HCT116 (cell line): ENCODE data around the gene GNG4. TPM values are rescaled to one million over a fixed set of nuclear protein-coding genes. Genes with fewer than 3 reads are reported as not detected.

Experiments used
- ATAC-seq: fragments of 200-7000 bp; cut with Tn5 transposase; 2 replicates; pipeline ENCODE4 v1.9.1; 2020; ENCODE audit warnings: mild to moderate bottlenecking, moderate library complexity
- BruUV-seq: library from RNA; stranded (reverse); fragments of 400-500 nt; replicated peaks from 2 replicates; lab custom pipeline; 2021; lab: Mats Ljungman, UMichigan
- CTCF ChIA-PET: fragments of 300-600 bp; sonication (Branson Sonifier 250); formaldehyde crosslinking; loops from one replicate; lab custom pipeline; 2021; ENCODE audit warnings: antibody characterized with exemption; lab: Charles Lee
- POLR2A ChIA-PET: fragments of 300-600, 350-600 bp; sonication (Branson Sonifier 250); formaldehyde crosslinking; loops from one replicate; lab custom pipeline; 2021; ENCODE audit warnings: antibody characterized with exemption; lab: Charles Lee
- RAD21 ChIA-PET, 2 experiments: fragments of 300-600 bp; sonication (Branson Sonifier 250); formaldehyde crosslinking; loops; one replicate each; lab custom pipeline; 2023; ENCODE audit warnings: low total read pairs in 2 of 2; ENCODE audit not compliant: uncharacterized antibody in 2 of 2, unreplicated experiment in 2 of 2, low non-redundant PET in 1 of 2; lab: Charles Lee
- DNase-seq: peaks from one replicate; pipeline ENCODE4 v3.0.0-alpha.2; 2010; ENCODE audit warnings: low read depth, low spot score
- H2AFZ ChIP-seq: fragments of 200-600 bp; shearing (Covaris generic), sonication (generic); 2 replicates; pipeline ENCODE4 v1.6.1; 2017; ENCODE audit warnings: low read depth, mixed run types, mixed read lengths, antibody characterized with exemption, low read length; ENCODE audit not compliant: poor library complexity, severe bottlenecking
- H3K27ac ChIP-seq: 2 replicates; pipeline ENCODE4 v1.5.1; 2012; ENCODE audit warnings: low read depth, low read length
- H3K27me3 ChIP-seq: fragments of 200-600 bp; sonication (generic); 2 replicates; pipeline ENCODE4 v1.6.1; 2016; ENCODE audit warnings: mixed run types, low read length, mixed read lengths; ENCODE audit not compliant: insufficient read depth
- H3K36me3 ChIP-seq, 2 experiments: fragments of 200-500 bp in 1 of 2; fragments of 200-600 bp in 1 of 2; sonication (Bioruptor generic) in 1 of 2; sonication (generic) in 1 of 2; 2 replicates each; pipeline versions ENCODE4 v1.5.1 to v1.6.1; 2014 to 2016; ENCODE audit warnings: low read length in 2 of 2, inconsistent platforms in 1 of 2, mixed read lengths in 1 of 2, mixed run types in 1 of 2; ENCODE audit not compliant: insufficient read depth in 2 of 2, control insufficient read depth in 1 of 2
- H3K4me1 ChIP-seq, 2 experiments: fragments of 200-600 bp in 1 of 2; sonication (generic) in 1 of 2; 2 replicates each; pipeline versions ENCODE4 v1.5.1 to v1.6.1; 2012 to 2017; ENCODE audit warnings: low read length in 2 of 2, inconsistent platforms in 1 of 2, mild to moderate bottlenecking in 1 of 2, mixed read lengths in 1 of 2, mixed run types in 1 of 2, moderate library complexity in 1 of 2; ENCODE audit not compliant: insufficient read depth in 2 of 2, control insufficient read depth in 1 of 2
- H3K4me2 ChIP-seq: fragments of 200-600 bp; sonication (generic); 2 replicates; pipeline ENCODE4 v1.6.1; 2017; ENCODE audit warnings: mixed run types, low read length, mixed read lengths
- H3K4me3 ChIP-seq, 2 experiments: fragments of 200-600 bp in 1 of 2; sonication (generic) in 1 of 2; replicated peaks in 1 of 2; 2 replicates each; pipeline ENCODE4 v1.5.1; 2011 to 2016; ENCODE audit warnings: low read length in 2 of 2, control low read depth in 1 of 2, low read depth in 1 of 2, mild to moderate bottlenecking in 1 of 2, mixed read lengths in 1 of 2, mixed run types in 1 of 2
- H3K79me2 ChIP-seq: fragments of 200-600 bp; sonication (generic); 2 replicates; pipeline ENCODE4 v1.6.1; 2017; ENCODE audit warnings: mild to moderate bottlenecking, mixed run types, low read length, moderate library complexity, mixed read lengths; ENCODE audit not compliant: insufficient read depth
- H3K9ac ChIP-seq: fragments of 200-600 bp; sonication (generic); 2 replicates; pipeline ENCODE4 v1.6.1; 2016; ENCODE audit warnings: low read length, mixed read lengths
- H3K9me2 ChIP-seq: fragments of 200-600 bp; sonication (generic), shearing (Covaris generic); 2 replicates; pipeline ENCODE4 v1.6.1; 2017; ENCODE audit warnings: mixed run types, mild to moderate bottlenecking, moderate library complexity; ENCODE audit not compliant: insufficient read depth
- H3K9me3 ChIP-seq, 2 experiments: fragments of 200-500 bp in 1 of 2; fragments of 200-600 bp in 1 of 2; sonication (Bioruptor generic) in 1 of 2; sonication (generic) in 1 of 2; 2 replicates each; pipeline ENCODE4 v1.6.1; 2014 to 2017; ENCODE audit warnings: low read length in 2 of 2, mixed read lengths in 2 of 2, inconsistent platforms in 1 of 2, low read depth in 1 of 2, mild to moderate bottlenecking in 1 of 2, mixed run types in 1 of 2, moderate library complexity in 1 of 2; ENCODE audit not compliant: control insufficient read depth in 1 of 2, insufficient read depth in 1 of 2
- H4K20me1 ChIP-seq: fragments of 200-600 bp; sonication (generic), shearing (Covaris generic); 2 replicates; pipeline ENCODE4 v1.6.1; 2017; ENCODE audit warnings: mixed run types, mild to moderate bottlenecking, moderate library complexity; ENCODE audit not compliant: insufficient read depth
- CEBPB ChIP-seq: IDR thresholded peaks from 2 replicates; pipeline ENCODE4 v1.6.1; 2012; ENCODE audit warnings: low read depth
- EGR1 ChIP-seq: IDR thresholded peaks from 2 replicates; pipeline ENCODE4 v1.6.1; 2012; ENCODE audit warnings: low read depth
- ELF1 ChIP-seq: IDR thresholded peaks from 2 replicates; pipeline ENCODE4 v1.6.1; 2012; ENCODE audit warnings: low read depth, borderline replicate concordance
- EZH2 ChIP-seq: fragments of 200-600 bp; sonication (generic); IDR thresholded peaks from 2 replicates; pipeline ENCODE4 v1.6.1; 2017; ENCODE audit warnings: antibody characterized with exemption, mixed run types
- EZH2phosphoT487 ChIP-seq: fragments of 200-600 bp; IDR thresholded peaks from 2 replicates; pipeline ENCODE4 v1.6.1; 2018; ENCODE audit warnings: antibody characterized with exemption, borderline replicate concordance
- FOSL1 ChIP-seq: IDR thresholded peaks from 2 replicates; pipeline ENCODE4 v1.6.1; 2012; ENCODE audit warnings: low read depth
- JUND ChIP-seq: IDR thresholded peaks from 2 replicates; pipeline ENCODE4 v1.6.1; 2012
- SIN3A ChIP-seq: IDR thresholded peaks from 2 replicates; pipeline ENCODE4 v1.6.1; 2012; ENCODE audit warnings: low read depth
- SP1 ChIP-seq: IDR thresholded peaks from 2 replicates; pipeline ENCODE4 v1.6.1; 2012; ENCODE audit warnings: low read depth
- SRF ChIP-seq: IDR thresholded peaks from 2 replicates; pipeline ENCODE4 v1.6.1; 2012; ENCODE audit warnings: low read depth
- TCF7L2 ChIP-seq: IDR thresholded peaks from 2 replicates; pipeline ENCODE4 v1.7.0; 2011; ENCODE audit warnings: borderline replicate concordance, inconsistent platforms; ENCODE audit not compliant: insufficient read depth, insufficient read length; ENCODE audit errors: extremely low read depth
- YY1 ChIP-seq: IDR thresholded peaks from 2 replicates; pipeline ENCODE4 v1.6.1; 2011; ENCODE audit warnings: low read length, low read depth, moderate library complexity, mild to moderate bottlenecking; ENCODE audit not compliant: insufficient replicate concordance; ENCODE audit errors: extremely low read depth
- ZFX ChIP-seq: fragments of 450-650 bp; IDR thresholded peaks from 2 replicates; pipeline ENCODE4 v1.6.1; 2017
- intact Hi-C: fragments of 100-400 bp; cut with micrococcal nuclease; formaldehyde crosslinking; loops from 2 replicates; pipeline ENCODE4 v1.10.0; 2022
- total RNA-seq: library from RNA; stranded (reverse); gene quantifications from one replicate; pipeline ENCODE4 v1.2.1, GENCODE V29; 2021; ENCODE audit not compliant: unreplicated experiment
- TF ChIP-seq, protein P1 (sequence below): IDR thresholded peaks from 2 replicates; pipeline ENCODE4 v1.6.1; 2012; ENCODE audit warnings: low read depth
- TF ChIP-seq, protein P2 (sequence below), 3 experiments: fragments of 200-600 bp in 1 of 3; sonication (generic) in 1 of 3; IDR thresholded peaks in 2 of 3; conservative IDR thresholded peaks in 1 of 3; 2 replicates each; pipeline ENCODE4 v1.5.1; 2012 to 2017; ENCODE audit warnings: low read depth in 2 of 3, low read length in 2 of 3, antibody characterized with exemption in 1 of 3, borderline replicate concordance in 1 of 3, control low read depth in 1 of 3, mild to moderate bottlenecking in 1 of 3, mixed read lengths in 1 of 3, mixed run types in 1 of 3, moderate library complexity in 1 of 3; ENCODE audit not compliant: insufficient read depth in 1 of 3
- TF ChIP-seq, protein P3 (sequence below): IDR thresholded peaks from 2 replicates; pipeline ENCODE4 v1.6.1; 2011; ENCODE audit warnings: mild to moderate bottlenecking, low read length, moderate library complexity; ENCODE audit not compliant: insufficient replicate concordance; ENCODE audit errors: extremely low read depth

GNG4 gene
- total RNA-seq, 1 experiment from 2014 or later: 10.6 TPM

DNA sequence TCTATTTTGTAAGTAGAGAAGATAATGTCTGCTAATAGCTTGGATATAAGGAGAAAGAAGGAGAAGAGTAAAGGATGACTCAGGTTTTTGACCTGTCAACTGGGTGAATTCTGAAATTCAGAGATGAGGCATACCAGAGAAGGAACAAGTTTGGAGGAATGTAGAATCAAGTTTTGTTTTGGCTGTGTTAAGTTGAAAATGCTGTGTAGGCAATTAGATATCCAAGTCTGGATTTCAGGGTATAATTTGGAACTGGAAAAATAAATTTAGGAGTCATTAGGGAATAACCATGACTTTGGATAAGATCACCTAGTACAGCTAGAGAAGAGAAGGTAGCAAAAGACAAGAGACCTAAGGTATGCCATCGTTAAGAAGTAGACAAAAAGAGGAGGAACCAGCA is 22.4 kb upstream of the GNG4 start:
- H3K9me3 ChIP-seq: peaks cover 21 to 25% of the 10 kb centered on the region in 2 experiments; a peak in 3 of 4 replicates
- no peaks in the 10 kb centered on the region for H3K79me2 ChIP-seq
- TF ChIP-seq, protein P1, sequence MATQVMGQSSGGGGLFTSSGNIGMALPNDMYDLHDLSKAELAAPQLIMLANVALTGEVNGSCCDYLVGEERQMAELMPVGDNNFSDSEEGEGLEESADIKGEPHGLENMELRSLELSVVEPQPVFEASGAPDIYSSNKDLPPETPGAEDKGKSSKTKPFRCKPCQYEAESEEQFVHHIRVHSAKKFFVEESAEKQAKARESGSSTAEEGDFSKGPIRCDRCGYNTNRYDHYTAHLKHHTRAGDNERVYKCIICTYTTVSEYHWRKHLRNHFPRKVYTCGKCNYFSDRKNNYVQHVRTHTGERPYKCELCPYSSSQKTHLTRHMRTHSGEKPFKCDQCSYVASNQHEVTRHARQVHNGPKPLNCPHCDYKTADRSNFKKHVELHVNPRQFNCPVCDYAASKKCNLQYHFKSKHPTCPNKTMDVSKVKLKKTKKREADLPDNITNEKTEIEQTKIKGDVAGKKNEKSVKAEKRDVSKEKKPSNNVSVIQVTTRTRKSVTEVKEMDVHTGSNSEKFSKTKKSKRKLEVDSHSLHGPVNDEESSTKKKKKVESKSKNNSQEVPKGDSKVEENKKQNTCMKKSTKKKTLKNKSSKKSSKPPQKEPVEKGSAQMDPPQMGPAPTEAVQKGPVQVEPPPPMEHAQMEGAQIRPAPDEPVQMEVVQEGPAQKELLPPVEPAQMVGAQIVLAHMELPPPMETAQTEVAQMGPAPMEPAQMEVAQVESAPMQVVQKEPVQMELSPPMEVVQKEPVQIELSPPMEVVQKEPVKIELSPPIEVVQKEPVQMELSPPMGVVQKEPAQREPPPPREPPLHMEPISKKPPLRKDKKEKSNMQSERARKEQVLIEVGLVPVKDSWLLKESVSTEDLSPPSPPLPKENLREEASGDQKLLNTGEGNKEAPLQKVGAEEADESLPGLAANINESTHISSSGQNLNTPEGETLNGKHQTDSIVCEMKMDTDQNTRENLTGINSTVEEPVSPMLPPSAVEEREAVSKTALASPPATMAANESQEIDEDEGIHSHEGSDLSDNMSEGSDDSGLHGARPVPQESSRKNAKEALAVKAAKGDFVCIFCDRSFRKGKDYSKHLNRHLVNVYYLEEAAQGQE: no peak
- TF ChIP-seq, protein P2, sequence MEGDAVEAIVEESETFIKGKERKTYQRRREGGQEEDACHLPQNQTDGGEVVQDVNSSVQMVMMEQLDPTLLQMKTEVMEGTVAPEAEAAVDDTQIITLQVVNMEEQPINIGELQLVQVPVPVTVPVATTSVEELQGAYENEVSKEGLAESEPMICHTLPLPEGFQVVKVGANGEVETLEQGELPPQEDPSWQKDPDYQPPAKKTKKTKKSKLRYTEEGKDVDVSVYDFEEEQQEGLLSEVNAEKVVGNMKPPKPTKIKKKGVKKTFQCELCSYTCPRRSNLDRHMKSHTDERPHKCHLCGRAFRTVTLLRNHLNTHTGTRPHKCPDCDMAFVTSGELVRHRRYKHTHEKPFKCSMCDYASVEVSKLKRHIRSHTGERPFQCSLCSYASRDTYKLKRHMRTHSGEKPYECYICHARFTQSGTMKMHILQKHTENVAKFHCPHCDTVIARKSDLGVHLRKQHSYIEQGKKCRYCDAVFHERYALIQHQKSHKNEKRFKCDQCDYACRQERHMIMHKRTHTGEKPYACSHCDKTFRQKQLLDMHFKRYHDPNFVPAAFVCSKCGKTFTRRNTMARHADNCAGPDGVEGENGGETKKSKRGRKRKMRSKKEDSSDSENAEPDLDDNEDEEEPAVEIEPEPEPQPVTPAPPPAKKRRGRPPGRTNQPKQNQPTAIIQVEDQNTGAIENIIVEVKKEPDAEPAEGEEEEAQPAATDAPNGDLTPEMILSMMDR (IDR thresholded peaks at IDR 0.05 in 2 of 3, conservative IDR thresholded peaks at IDR 0.05 in 1 of 3; ENCODE audit: borderline replicate concordance in 1 of 3, insufficient read depth in 1 of 3, low read depth in 2 of 3, low read length in 2 of 3): no peak
- TF ChIP-seq SIN3A (no peak), EGR1 (no peak), ZFX (no peak), EZH2phosphoT487 (no peak), SRF (no peak), TCF7L2 (no peak), ELF1 (no peak), FOSL1 (no peak), EZH2 (no peak), SP1 (no peak), CEBPB (no peak), JUND (no peak), YY1 (no peak)
- TF ChIP-seq, protein P3, sequence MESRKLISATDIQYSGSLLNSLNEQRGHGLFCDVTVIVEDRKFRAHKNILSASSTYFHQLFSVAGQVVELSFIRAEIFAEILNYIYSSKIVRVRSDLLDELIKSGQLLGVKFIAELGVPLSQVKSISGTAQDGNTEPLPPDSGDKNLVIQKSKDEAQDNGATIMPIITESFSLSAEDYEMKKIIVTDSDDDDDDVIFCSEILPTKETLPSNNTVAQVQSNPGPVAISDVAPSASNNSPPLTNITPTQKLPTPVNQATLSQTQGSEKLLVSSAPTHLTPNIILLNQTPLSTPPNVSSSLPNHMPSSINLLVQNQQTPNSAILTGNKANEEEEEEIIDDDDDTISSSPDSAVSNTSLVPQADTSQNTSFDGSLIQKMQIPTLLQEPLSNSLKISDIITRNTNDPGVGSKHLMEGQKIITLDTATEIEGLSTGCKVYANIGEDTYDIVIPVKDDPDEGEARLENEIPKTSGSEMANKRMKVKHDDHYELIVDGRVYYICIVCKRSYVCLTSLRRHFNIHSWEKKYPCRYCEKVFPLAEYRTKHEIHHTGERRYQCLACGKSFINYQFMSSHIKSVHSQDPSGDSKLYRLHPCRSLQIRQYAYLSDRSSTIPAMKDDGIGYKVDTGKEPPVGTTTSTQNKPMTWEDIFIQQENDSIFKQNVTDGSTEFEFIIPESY: no peak
- 0 out of 4 replicates have a peak, but pooled peaks cover 0 to 7% of the 10 kb centered on the region in 2 experiments for H3K36me3 ChIP-seq
- no peaks in the 10 kb centered on the region for H3K9me2 ChIP-seq
- no peak overlapping the region for H3K27ac ChIP-seq
- H3K4me3 ChIP-seq: no peak overlapping the region
- POLR2A ChIA-PET: no interaction called here
- no peak overlapping the region for H2AFZ ChIP-seq
- no peaks in the 10 kb centered on the region for H3K4me1 ChIP-seq
- DNase-seq: no peak
- RAD21 ChIA-PET: no interaction called here
- no peak overlapping the region for H3K4me2 ChIP-seq
- no peaks in the 10 kb centered on the region for H4K20me1 ChIP-seq
- no peaks in the 10 kb centered on the region for H3K27me3 ChIP-seq
- CTCF ChIA-PET: no interaction called here
- ATAC-seq: no peak
- intact Hi-C loops: no loop called here
- no peak overlapping the region for H3K9ac ChIP-seq
- BruUV-seq: no TSS peak
